Osteocyte (in vitro differentiated cells): ENCODE data around the gene ZNF471. TPM values are rescaled to one million over a fixed set of nuclear protein-coding genes. Genes with fewer than 3 reads are reported as not detected.

Experiments
- DNase-seq: peaks from one replicate; pipeline ENCODE4 v3.0.0; 2021; ENCODE audit warnings: mixed read lengths; ENCODE audit not compliant: unreplicated experiment; ENCODE audit errors: extremely low spot score
- H3K27ac Mint-ChIP-seq: one replicate; pipeline ENCODE4 v1.8.0; 2021; ENCODE audit warnings: mild to moderate bottlenecking, mixed read lengths; ENCODE audit not compliant: unreplicated experiment
- H3K27me3 Mint-ChIP-seq: one replicate; pipeline ENCODE4 v1.8.0; 2021; ENCODE audit warnings: mixed read lengths; ENCODE audit not compliant: unreplicated experiment
- H3K36me3 Mint-ChIP-seq: one replicate; pipeline ENCODE4 v1.8.0; 2021; ENCODE audit warnings: mixed read lengths; ENCODE audit not compliant: unreplicated experiment
- H3K4me1 Mint-ChIP-seq: one replicate; pipeline ENCODE4 v1.8.0; 2021; ENCODE audit warnings: mixed read lengths; ENCODE audit not compliant: unreplicated experiment
- H3K4me3 Mint-ChIP-seq: one replicate; pipeline ENCODE4 v1.8.0; 2021; ENCODE audit warnings: mild to moderate bottlenecking, moderate library complexity, mixed read lengths; ENCODE audit not compliant: unreplicated experiment
- H3K9me3 Mint-ChIP-seq: one replicate; pipeline ENCODE4 v1.8.0; 2021; ENCODE audit warnings: mixed read lengths; ENCODE audit not compliant: unreplicated experiment
- total RNA-seq: library from RNA; stranded (reverse); gene quantifications from 2 replicates; pipeline ENCODE4 v1.2.1, GENCODE V29; 2021
- TF ChIP-seq, protein P1 (sequence below): fragments of 200-600 bp; sonication (generic); IDR thresholded peaks from 2 replicates; pipeline ENCODE4 v1.5.0; 2021; ENCODE audit warnings: antibody characterized with exemption, mild to moderate bottlenecking, moderate library complexity

ZNF471 gene
- total RNA-seq, 1 donor from 2014 or later, result not detected

DNA sequence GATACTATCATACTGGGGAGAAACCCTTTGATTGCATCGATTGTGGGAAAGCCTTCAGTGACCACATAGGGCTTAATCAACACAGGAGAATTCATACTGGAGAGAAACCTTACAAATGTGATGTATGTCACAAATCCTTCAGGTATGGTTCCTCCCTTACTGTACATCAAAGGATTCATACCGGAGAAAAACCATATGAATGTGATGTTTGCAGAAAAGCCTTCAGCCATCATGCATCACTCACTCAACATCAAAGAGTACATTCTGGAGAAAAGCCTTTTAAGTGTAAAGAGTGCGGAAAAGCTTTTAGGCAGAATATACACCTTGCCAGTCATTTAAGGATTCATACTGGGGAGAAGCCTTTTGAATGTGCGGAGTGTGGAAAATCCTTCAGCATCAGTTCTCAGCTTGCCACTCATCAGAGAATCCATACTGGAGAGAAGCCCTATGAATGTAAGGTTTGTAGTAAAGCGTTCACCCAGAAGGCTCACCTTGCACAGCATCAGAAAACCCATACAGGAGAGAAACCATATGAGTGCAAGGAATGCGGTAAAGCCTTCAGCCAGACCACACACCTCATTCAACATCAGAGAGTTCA is 46.7 kb downstream of the ZNF471 start:
- no peak overlapping the region for H3K27ac Mint-ChIP-seq
- TF ChIP-seq, protein P1, sequence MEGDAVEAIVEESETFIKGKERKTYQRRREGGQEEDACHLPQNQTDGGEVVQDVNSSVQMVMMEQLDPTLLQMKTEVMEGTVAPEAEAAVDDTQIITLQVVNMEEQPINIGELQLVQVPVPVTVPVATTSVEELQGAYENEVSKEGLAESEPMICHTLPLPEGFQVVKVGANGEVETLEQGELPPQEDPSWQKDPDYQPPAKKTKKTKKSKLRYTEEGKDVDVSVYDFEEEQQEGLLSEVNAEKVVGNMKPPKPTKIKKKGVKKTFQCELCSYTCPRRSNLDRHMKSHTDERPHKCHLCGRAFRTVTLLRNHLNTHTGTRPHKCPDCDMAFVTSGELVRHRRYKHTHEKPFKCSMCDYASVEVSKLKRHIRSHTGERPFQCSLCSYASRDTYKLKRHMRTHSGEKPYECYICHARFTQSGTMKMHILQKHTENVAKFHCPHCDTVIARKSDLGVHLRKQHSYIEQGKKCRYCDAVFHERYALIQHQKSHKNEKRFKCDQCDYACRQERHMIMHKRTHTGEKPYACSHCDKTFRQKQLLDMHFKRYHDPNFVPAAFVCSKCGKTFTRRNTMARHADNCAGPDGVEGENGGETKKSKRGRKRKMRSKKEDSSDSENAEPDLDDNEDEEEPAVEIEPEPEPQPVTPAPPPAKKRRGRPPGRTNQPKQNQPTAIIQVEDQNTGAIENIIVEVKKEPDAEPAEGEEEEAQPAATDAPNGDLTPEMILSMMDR, result no peak
- no peak for DNase-seq
- no peaks in the 10 kb centered on the region for H3K27me3 Mint-ChIP-seq
- peaks cover 51% of the 10 kb centered on the region for H3K9me3 Mint-ChIP-seq
- no peaks in the 10 kb centered on the region for H3K4me1 Mint-ChIP-seq
- peaks cover 71% of the 10 kb centered on the region for H3K36me3 Mint-ChIP-seq
- no peak overlapping the region for H3K4me3 Mint-ChIP-seq

DNA sequence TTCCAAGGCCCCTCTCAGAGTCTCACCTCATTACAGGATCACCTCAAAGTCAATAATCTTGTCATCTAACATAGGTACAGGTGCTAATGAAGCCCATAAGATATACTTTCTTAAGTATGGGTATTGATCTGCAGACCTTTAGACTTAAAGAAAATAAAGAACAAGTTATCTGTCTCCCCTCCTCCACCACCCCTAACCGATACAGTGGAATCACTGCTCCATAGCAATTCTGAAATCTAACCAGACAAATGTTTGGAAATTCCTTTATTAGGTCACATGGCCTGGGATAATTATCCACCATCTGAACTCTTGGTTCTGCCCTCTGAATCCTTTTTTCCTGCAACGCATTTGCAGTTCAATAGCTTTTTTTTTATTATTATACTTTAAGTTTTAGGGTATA is 55.1 kb downstream of the ZNF471 start:
- H3K27ac Mint-ChIP-seq, result no peak overlapping the region
- no peak overlapping the region for H3K4me3 Mint-ChIP-seq
- H3K36me3 Mint-ChIP-seq, result peaks cover 34% of the 10 kb centered on the region
- no peaks in the 10 kb centered on the region for H3K27me3 Mint-ChIP-seq
- DNase-seq, result no peak
- TF ChIP-seq, protein P1, result no peak
- H3K4me1 Mint-ChIP-seq, result peaks cover 8% of the 10 kb centered on the region
- peaks cover 57% of the 10 kb centered on the region for H3K9me3 Mint-ChIP-seq

DNA sequence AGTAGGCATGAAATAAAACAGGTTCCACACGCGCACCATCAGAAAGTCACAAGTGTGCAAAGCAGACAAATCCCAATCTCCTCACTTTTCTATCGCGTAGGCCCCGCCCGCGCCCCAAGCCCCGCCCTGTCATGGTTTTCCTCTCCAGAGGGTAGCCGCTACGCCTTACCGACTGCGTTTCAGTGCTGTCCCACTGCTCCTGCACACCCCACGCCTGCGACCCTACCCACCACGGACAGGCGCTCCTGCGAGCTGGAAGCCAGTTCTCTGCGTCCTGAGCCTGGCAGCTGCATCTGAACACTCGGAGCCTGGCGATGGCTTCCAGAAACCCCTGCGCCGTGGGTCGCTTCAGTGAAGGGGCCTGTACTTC is 59.2 kb downstream of the ZNF471 start:
- DNase-seq, result no peak
- H3K9me3 Mint-ChIP-seq, result peaks cover 53% of the 10 kb centered on the region
- H3K27ac Mint-ChIP-seq, result peak overlapping the region; percentile 85
- no peaks in the 10 kb centered on the region for H3K27me3 Mint-ChIP-seq
- H3K4me3 Mint-ChIP-seq, result peak overlapping the region; percentile 98
- TF ChIP-seq, protein P1, result no peak
- peaks cover 48% of the 10 kb centered on the region for H3K36me3 Mint-ChIP-seq
- peaks cover 11% of the 10 kb centered on the region for H3K4me1 Mint-ChIP-seq

DNA sequence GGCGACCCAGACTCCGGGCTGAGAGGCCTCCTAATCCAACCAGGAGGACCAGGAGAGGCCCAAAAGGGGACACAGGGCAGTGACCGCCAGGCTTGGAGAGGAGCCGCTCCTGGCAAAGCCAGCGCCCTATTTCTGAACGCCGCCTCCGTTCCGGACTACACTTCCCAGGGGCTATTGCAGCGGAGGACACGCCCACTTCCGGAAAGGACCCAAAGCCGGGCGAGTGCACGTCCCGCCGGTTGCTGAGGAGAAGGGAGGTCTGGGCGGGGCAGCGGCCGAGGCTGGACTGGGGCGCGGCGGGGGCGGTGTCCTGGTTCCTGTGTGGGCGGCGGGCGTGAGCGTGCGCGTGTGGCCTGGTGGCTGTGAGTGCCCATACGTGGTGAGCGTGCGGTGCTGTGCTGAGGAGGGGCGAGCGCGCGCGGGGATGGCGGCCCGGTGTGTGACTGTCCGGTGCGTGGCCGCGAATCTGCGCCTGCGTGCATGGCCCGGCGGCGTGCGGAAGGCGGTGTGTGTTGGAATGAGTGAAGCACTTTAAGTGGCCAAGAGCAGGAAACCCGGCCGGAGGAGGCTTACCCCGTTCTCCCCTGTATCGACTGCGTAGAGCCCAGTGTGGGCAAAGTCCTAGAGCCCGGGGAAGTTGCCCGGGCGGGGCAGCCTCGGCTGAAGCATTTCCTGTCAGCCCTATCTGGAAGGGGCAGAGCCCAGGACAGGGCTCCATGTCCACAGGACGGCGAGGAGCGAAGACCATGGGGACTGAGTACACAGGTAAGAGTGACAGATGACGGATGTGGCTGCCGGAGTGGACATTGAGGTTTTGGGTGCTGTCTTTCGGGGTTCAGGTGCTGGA is 59.8 kb downstream of the ZNF471 start, which contains the start of gene ZNF470:
Gene ZNF470, plus strand, starts transcription at position 195 of the 847 bp plus-strand sequence. CDS start 2,844 bp downstream, outside the sequence.
- Mint-ChIP-seq H3K36me3 (peaks cover 50% of the 10 kb centered on the region), H3K4me1 (peaks cover 11% of the 10 kb centered on the region), H3K9me3 (peaks cover 47% of the 10 kb centered on the region), H3K27me3 (no peaks in the 10 kb centered on the region), H3K4me3 (peak within 1 kb of the TSS; percentile 98), H3K27ac (peak within 1 kb of the TSS; percentile 85)
- TF ChIP-seq, protein P1, result no peak
- DNase-seq, result peak; percentile 96

DNA sequence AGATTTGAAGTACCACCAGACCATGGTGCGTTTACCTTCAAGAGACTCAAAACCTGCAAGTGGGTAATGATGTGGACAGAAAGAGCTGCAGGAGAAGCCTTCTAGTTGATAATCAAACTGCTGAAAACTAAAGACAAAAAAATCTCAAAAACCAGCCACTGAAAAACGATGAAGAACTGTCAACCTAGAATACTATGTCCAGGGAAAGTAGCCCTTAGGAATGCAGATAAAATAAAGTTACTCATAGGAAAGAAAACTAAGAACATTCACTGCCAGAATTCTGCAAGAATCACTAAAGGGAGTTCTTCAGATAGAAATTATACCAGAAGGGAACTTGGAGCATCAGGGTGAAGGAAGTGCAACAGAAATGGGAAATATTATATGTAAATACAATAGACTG is 64.9 kb downstream of the ZNF471 start:
- H3K4me3 Mint-ChIP-seq, result no peak overlapping the region

More for the DNA sequence above, 64.9 kb downstream of the ZNF471 start:
- Mint-ChIP-seq H3K27ac (no peak overlapping the region), H3K27me3 (no peaks in the 10 kb centered on the region), H3K36me3 (peaks cover 75% of the 10 kb centered on the region), H3K9me3 (peaks cover 63% of the 10 kb centered on the region), H3K4me1 (peaks cover 4% of the 10 kb centered on the region)
- TF ChIP-seq, protein P1, result no peak
- no peak for DNase-seq
